ENCODE measurements around the gene FAM229A. TPM values are rescaled to one million over a fixed set of nuclear protein-coding genes. Genes with fewer than 3 reads are reported as not detected.
A peak's percentile ranks its signal among the peaks of the same experiment; 100 is the strongest.

The FAM229A gene
- total and polyA plus RNA-seq, 9 of the 15 experiments (the other 6 are each of a cell fraction or from before 2014, with no cell fraction given) = 0.04 to 21.6 (median 7.4) TPM

GRCh38 chr1:32390904-32391870 is 28.9 kb upstream of the FAM229A start (continued):
- TF ChIP-seq ETS2 (tag; IDR thresholded peaks at IDR 0.05; ENCODE audit: borderline replicate concordance, poor library complexity, severe bottlenecking) = no peak
- TF ChIP-seq ZNF79 (CRISPR knock-in tag; IDR thresholded peaks at IDR 0.05; ENCODE audit: low read depth) = no peak
- TF ChIP-seq FOXO4 (CRISPR knock-in tag; IDR thresholded peaks at IDR 0.05) = no peak
- peak; percentile 87 to 96; a peak in 3 of 4 replicates for TF ChIP-seq HDAC1 (IDR thresholded peaks at IDR 0.05)
- no peak for TF ChIP-seq ZNF212 (CRISPR knock-in tag; IDR thresholded peaks at IDR 0.05)
- TF ChIP-seq ZZZ3 (IDR thresholded peaks at IDR 0.05) = 0 out of 2 replicates have a peak, but pooled peaks have one; percentile 31
- TF ChIP-seq ZBTB5 (IDR thresholded peaks at IDR 0.05) = peak; percentile 17; the same call in 1 of the 2 replicates
- TF ChIP-seq DLX4 (CRISPR knock-in tag; IDR thresholded peaks at IDR 0.05) = no peak
- peak; percentile 94 for TF ChIP-seq HDAC3 (IDR thresholded peaks at IDR 0.05; ENCODE audit: borderline replicate concordance, partially characterized antibody)
- peak; percentile 19 for TF ChIP-seq CHD4 (IDR thresholded peaks at IDR 0.05; ENCODE audit: insufficient read depth, insufficient replicate concordance, low read depth, low read length, poor library complexity, severe bottlenecking)
- no peak; the same call in 1 of the 2 replicates for TF ChIP-seq TARDBP (IDR thresholded peaks at IDR 0.05)
- TF ChIP-seq ZNF507 (tag; conservative IDR thresholded peaks at IDR 0.05) = no peak
- TF ChIP-seq BCLAF1 (IDR thresholded peaks at IDR 0.05; ENCODE audit: borderline replicate concordance in 1 of 2, control insufficient read depth in 1 of 2, low read depth in 2 of 2, low read length in 1 of 2) = peak in 1 of 2 experiments; percentile 77; a peak in 1 of 4 replicates
- peak; percentile 58; the same call in 1 of the 2 replicates for TF ChIP-seq KHSRP (IDR thresholded peaks at IDR 0.05)
- TF ChIP-seq YBX1 (IDR thresholded peaks at IDR 0.05) = no peak
- TF ChIP-seq NFRKB (IDR thresholded peaks at IDR 0.05; ENCODE audit: low read depth) = no peak; the same call in 1 of the 2 replicates
- TF ChIP-seq MITF (IDR thresholded peaks at IDR 0.05) = peak; percentile 42; the same call in 1 of the 2 replicates
- TF ChIP-seq POLR2H (tag; IDR thresholded peaks at IDR 0.05; ENCODE audit: low read depth) = no peak

Measured in K562 (cell line).